Measurements from ENCODE around the gene DSTN. TPM values are rescaled to one million over a fixed set of nuclear protein-coding genes. Genes with fewer than 3 reads are reported as not detected.

The DSTN gene
- total and polyA plus RNA-seq, 2 of the 4 experiments (the other 2 are of a cell fraction): 221 to 269 TPM

DNA sequence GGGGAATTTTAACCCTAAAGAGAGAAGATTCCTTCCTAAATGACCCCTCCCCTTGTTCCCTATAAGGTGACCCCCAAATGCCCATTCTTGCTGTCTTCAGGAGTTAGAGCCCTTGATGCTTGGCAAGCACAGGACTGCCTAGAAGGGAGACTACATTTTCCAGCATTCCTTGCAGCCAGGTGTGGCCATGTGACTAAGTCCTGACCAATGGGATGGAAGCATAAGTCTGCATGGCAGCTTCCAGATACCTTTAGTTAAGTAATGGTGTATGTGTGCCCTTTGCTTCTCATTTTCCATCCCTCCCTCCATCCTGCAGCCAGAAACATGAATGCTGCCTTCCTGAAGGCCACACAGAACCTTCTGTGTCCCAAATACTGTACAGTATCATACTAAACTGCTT is 44.2 kb upstream of the DSTN start:
- no peaks in the 10 kb centered on the region for H3K9me3 ChIP-seq (ENCODE audit: control insufficient read depth, insufficient read depth, low read length)
- no peak overlapping the region for H3K4me3 ChIP-seq (ENCODE audit: insufficient read depth, low read depth, low read length)
- intact Hi-C loops (cut with micrococcal nuclease): no loop called here
- H2AFZ ChIP-seq (replicated peaks; ENCODE audit: low read length, poor library complexity): peak overlapping the region; percentile 73
- in situ Hi-C loops (cut with MboI; ENCODE audit: low sequenced_read_pairs): no loop called here
- ChIA-PET CTCF (no interaction called here), POLR2A (ENCODE audit: unreplicated experiment) (no interaction called here)
- dilution Hi-C loops (cut with HindIII; ENCODE audit: low sequenced_read_pairs, unreplicated experiment): no loop called here
- no peak overlapping the region for H3K14ac ChIP-seq (replicated peaks; ENCODE audit: low read depth, low read length)
- H2AK5ac ChIP-seq (ENCODE audit: low read depth, low read length): no peak overlapping the region
- ATAC-seq (ENCODE audit: low read depth): no peak
- H3K4ac ChIP-seq (ENCODE audit: low read depth, low read length): no peak overlapping the region
- no peak overlapping the region for H2BK15ac ChIP-seq (ENCODE audit: low read depth, low read length)
- H4K5ac ChIP-seq (ENCODE audit: low read depth, low read length): no peak overlapping the region
- no peak overlapping the region for H4K91ac ChIP-seq (ENCODE audit: insufficient read depth, low read depth, low read length)
- no peaks in the 10 kb centered on the region for H3K9me1 ChIP-seq (ENCODE audit: insufficient read depth, low read length)
- no peak overlapping the region for H3K27ac ChIP-seq (ENCODE audit: insufficient read depth, low read length)
- H3K56ac ChIP-seq (ENCODE audit: extremely low read depth, insufficient read depth, low read length): no peak overlapping the region
- peaks cover 5% of the 10 kb centered on the region; the same call in 1 of the 2 replicates for H3K27me3 ChIP-seq (ENCODE audit: control insufficient read depth, insufficient read depth, low read length)
- no peak overlapping the region for H3K4me2 ChIP-seq (ENCODE audit: low read depth, low read length)
- no peaks in the 10 kb centered on the region for H3K36me3 ChIP-seq (ENCODE audit: control insufficient read depth, insufficient read depth, low read length)
- H3K9ac ChIP-seq (ENCODE audit: low read depth, low read length): no peak overlapping the region
- no peak overlapping the region for H2BK5ac ChIP-seq (ENCODE audit: low read depth, low read length, poor library complexity, severe bottlenecking)
- DNase-seq: no peak
- no peak overlapping the region for H2AK9ac ChIP-seq (replicated peaks; ENCODE audit: low read depth, low read length, poor library complexity)
- no peak overlapping the region for H2BK120ac ChIP-seq (ENCODE audit: low read depth, low read length)
- H2BK20ac ChIP-seq (ENCODE audit: low read depth, low read length): no peak overlapping the region
- H3K4me1 ChIP-seq (ENCODE audit: control insufficient read depth, insufficient read depth, low read length): 0 out of 2 replicates have a peak, but pooled peaks cover under 1% of the 10 kb centered on the region
- H3K23ac ChIP-seq (ENCODE audit: low read depth, low read length): no peak overlapping the region
- H3K79me1 ChIP-seq (ENCODE audit: low read depth in 1 of 2, low read length in 2 of 2): no peaks in the 10 kb centered on the region
- TF ChIP-seq MAFK (IDR thresholded peaks at IDR 0.05; ENCODE audit: low read depth, low read length): no peak
- TF ChIP-seq, protein P1, sequence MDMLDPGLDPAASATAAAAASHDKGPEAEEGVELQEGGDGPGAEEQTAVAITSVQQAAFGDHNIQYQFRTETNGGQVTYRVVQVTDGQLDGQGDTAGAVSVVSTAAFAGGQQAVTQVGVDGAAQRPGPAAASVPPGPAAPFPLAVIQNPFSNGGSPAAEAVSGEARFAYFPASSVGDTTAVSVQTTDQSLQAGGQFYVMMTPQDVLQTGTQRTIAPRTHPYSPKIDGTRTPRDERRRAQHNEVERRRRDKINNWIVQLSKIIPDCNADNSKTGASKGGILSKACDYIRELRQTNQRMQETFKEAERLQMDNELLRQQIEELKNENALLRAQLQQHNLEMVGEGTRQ (IDR thresholded peaks at IDR 0.05; ENCODE audit: low read depth, low read length): peak; percentile 68
- TF ChIP-seq FOS (IDR thresholded peaks at IDR 0.05; ENCODE audit: low read depth, low read length): no peak
- no peak for TF ChIP-seq CHD1 (IDR thresholded peaks at IDR 0.05; ENCODE audit: low read depth, low read length)
- no peak for TF ChIP-seq RFX5 (IDR thresholded peaks at IDR 0.05; ENCODE audit: low read depth, low read length)
- BruUV-seq (replicated peaks): no TSS peak
- H4K20me1 ChIP-seq (ENCODE audit: insufficient read depth, low read length): no peaks in the 10 kb centered on the region
- no peak overlapping the region for H4K8ac ChIP-seq (ENCODE audit: low read depth in 2 of 2, low read length in 2 of 2)
- no peak overlapping the region for H3K18ac ChIP-seq (ENCODE audit: low read depth, low read length)
